HG02885 (cell line): Measurements from ENCODE around the gene CACNA2D2.
"Not testable (repeated sequence)": the region's sequence is repeated elsewhere in the genome, so short reads cannot be mapped to it uniquely, and the experiment has no call there.

ENCODE experiments used
- ATAC-seq: cut with Tn5 transposase; IDR thresholded peaks from one replicate; pipeline ENCODE4 v1.9.1; 2021; ENCODE audit warnings: mild to moderate bottlenecking; ENCODE audit not compliant: unreplicated experiment, poor library complexity

The CACNA2D2 gene

DNA sequence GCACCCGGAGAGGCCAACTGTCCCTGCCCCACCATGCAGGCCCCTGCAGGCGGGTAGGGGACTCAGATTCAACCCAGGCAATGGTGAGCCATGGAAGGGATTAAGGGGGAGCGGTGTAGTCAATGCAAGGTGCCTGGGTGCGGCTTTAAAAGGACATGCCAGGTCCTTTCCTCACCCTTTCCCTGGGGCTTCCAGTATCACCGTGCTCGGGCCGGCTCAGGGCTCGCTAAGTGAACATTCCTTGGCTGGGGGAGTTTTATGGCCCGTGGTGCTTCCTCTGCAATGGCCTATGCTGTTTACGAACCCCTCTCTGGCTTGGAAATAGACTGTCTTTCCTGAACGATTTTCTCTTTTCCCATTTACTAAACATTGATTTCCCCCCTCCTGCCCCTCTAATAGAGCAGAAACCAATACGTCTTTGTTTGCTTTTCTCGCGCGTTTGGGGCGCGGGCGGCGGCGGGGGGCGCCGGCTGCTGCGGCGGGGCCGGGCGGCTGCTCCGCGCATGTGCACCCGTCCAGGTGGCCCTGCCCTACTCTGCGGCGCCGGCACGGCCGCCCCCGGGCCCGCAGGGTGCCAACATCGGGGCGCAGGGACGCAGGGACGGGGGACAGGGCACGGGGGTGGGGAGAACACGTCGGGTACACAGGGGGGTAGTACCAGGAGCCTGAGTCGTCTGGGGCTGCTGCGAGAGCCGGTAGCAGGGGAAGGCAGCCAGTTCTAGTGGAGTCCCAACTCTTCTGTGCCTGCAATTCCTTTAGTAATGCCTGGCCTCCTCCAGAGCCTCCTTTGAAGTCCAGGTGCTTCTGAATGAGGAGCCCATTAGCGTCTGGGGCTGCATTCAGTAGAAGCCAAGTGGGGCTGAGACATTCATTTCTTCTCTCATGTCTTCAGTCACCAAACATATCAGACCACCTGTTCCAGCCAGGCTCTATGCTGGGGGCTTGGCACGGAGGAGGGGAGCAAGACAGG lies 26.9 kb upstream of the CACNA2D2 start:
- ATAC-seq, result no peak

DNA sequence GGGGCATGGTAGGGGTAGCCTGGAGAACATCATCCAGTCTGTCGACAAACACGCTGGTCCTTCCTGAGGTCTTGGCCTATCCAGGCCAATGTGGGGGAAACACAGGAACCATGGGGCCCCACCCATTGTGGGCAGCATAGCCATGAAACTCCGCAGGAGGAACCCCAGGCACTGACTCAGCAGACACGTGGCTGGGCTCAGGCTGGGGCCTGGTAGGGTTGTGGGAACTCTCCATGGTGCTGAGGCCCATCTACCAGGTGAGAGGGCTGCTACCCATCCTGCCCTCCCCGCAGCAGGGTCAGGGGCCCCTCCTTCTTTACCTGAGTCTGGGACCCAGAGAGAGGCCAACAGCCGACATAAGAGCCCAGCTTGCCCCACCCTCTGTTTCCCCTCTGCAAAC lies 22.6 kb upstream of the CACNA2D2 start:
- ATAC-seq, result no peak

DNA sequence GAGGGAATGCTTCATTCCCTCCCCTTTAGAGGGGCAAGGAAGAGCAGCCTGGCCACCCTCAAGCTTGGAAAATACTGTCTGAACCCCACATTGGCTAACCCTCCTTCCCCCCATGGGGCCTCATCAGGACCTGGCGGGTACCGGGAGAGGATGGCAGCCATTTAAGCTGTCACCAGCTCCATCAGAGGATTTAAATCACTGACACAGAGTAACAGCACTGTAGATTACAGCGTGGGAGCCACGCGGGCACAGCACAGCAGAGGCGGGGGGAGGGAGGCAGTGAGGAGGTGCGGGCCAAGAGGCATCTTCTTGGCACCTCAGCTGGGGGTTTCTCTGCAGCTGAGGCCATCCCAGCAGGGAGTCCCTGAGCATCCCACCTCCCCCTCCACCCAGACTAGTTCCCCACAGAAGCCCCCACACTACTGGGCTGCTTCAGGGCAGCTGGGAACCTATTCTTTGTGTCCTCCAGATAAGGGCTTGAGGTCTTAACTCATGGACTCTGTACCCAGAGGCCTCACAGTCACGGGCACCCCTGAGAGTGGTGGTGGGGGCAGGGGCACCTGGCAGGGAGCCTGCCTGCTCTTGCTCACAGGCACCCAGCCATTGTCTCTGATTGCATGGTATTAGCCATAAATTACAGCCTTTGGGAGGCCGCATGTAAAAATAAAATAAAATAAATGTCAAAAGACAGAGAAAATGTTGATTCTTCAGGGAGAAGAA lies 21.9 kb upstream of the CACNA2D2 start:
- ATAC-seq, result no peak

DNA sequence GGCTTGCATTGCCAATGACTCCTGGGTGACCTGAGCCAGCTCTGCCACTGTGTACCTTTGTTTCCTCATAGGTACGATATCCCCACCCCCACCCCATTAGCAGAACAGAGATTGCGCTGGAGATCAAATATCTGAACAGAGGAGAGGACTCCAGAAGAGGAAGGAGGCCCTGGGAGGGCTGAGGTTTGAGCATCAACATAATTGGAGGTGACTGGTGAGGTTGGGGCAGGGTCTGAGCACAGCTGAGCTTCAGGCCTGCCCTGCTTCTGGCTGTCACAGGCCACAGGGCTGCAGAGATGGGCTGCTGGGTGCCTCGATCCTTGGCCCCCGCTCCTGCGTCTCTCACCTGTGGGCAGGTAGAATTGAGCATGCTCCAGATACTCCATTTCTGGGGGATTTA lies 21.3 kb upstream of the CACNA2D2 start:
- ATAC-seq, result no peak

DNA sequence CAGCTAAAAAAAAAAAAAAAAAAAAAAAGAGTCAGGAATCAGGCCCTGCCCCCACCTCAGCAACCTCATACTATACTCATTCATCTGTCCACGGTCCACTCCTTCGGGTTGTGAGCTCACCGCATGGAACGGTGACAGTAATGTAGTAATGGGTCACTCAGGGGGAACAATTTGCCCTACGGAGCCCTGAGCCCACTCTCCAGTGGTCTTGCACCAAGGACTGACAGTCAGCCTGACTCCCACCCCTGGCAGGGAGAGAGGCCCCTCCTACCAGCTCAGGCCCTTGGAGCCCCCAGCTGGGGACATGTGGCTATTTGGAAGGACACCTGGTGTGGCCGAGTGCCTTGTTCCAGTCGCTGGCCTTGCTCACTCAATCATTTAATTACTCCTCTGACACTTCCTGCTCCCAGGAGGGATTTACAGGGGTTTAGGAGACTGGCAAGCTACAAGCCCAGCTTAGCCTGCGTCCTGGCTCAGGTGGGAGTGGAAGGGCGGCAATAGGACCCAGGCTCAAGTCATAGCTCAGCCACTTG lies 19.9 kb upstream of the CACNA2D2 start:
- no peak for ATAC-seq

DNA sequence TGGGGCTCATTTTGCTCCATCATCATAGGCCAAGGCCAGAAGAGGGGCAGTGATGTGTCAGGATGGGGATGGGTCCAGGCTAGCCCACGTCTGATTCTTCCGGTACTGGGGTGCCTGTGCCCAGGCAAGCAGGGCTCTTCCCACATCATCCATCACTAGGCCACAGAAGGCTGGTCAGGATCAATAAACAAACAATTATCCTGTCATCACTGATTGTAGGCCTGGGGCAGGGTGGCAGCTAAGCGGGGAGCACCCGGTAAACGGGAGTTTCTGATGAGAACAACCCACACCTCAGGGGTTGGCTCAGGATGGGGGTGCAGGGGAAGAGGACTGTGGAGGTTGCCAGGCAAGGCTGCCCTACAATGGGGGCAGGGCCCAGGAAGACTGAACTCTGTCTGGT lies 18.1 kb upstream of the CACNA2D2 start:
- ATAC-seq, result no peak

DNA sequence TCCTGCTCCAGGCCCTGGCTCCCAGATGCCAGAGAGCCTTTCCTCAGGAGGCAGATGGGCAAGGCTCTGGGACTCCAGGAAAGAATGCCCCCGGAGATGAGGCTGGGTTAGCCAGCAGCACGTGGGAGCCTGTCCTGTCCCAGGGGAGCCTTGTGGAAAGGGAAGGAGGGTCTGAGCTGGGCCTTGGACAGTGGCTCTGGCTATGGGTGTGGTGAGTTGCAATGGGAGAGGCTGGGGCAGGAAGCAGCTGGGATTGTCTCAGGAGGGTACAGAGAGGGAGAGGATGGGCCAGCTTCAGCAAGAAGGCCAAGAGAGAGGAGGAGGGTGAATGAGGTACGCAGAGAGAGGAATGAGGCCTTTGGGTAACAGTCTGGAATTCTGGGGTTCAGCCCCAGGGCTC lies 17.4 kb upstream of the CACNA2D2 start:
- no peak for ATAC-seq

DNA sequence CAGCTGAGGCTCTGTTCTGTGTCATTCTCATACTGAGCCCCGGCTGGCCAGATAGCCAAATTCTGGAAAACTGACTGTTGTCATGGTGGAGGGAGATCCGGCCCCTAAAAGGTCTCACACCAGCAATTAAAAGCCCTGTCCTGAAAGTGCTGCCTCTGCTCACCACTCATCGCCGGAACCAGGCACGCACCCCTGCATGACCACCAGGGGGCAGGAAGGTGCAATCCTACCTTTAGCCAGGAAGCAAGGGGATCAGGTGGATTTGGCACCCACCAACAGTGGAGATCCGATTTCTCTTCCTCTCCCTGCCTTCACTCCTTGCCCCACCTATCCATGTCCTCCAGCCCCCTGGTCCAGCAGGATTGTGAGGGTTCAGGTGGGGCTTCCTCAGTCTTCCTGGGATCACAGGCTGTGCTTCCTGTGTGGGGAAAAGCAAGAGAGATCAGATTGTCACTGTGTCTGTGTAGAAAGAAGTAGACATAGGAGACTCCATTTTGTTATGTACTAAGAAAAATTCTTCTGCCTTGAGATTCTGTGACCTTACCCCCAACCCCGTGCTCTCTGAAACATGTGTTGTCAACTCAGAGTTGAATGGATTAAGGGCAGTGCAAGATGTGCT lies 16.1 kb upstream of the CACNA2D2 start:
- ATAC-seq, result no peak

DNA sequence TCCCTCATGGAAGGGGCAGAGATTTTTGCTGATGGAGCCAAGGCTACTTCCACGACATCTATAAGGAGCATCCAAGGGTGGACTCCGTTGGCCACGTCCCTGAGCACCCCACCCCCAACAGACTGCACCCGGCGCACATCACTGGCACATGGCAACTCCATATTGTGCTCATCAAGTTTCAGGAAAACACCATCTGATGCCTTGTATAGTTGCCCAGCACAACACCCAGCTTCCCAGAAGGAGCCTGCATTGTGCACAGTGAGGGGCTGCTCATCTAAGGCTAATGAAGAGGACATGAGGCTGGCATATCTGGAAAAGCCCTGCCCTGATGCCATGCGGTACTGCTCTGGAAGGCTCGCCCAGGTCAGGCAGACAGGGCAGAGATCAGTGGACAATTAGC lies 15.0 kb upstream of the CACNA2D2 start:
- no peak for ATAC-seq

DNA sequence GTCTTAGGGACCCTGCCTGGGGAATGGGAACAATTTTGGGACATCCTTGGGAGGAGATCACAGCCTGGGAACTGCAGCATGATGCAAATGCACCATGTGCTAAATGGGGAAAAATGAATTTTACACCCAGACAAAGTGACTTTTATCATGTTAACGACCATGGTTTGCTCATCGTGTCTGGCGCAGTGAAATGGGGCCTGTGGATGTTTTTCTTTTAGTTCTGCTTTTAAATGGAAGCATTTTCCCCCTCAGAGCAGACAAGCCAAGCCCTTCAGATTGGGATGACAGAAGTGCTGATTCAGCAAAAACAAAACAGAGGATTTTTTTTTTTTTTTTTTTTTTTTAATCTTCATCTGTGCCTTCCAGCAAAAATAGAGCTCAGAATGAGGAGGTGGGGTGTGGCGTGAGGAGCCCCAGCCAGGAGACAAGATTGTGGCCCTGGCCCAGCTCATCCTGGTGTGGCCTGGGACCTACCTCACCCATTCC lies 14.3 kb upstream of the CACNA2D2 start:
- no peak for ATAC-seq

DNA sequence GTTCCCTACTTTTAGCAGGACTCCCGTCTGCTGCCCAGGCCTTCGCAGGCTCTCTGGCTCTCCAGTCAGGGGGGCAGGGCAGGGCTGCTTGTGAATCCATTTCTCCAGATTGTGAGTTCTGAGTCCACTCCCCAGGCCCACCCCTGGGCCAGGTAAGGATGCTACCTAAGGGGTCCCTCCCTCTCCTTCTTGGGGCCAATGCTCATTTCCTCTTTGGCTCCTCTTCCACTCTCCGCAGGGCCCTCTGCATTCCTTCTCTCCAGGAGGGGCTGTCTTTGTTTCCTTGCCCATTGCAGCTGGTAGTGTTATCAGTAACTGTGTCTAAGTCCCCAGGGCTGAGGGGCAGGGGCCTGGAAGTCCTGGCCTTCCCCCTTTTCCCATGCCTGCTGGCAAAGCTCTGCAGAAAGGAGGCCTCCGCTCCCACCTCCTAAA lies 13.0 kb upstream of the CACNA2D2 start:
- no peak for ATAC-seq

DNA sequence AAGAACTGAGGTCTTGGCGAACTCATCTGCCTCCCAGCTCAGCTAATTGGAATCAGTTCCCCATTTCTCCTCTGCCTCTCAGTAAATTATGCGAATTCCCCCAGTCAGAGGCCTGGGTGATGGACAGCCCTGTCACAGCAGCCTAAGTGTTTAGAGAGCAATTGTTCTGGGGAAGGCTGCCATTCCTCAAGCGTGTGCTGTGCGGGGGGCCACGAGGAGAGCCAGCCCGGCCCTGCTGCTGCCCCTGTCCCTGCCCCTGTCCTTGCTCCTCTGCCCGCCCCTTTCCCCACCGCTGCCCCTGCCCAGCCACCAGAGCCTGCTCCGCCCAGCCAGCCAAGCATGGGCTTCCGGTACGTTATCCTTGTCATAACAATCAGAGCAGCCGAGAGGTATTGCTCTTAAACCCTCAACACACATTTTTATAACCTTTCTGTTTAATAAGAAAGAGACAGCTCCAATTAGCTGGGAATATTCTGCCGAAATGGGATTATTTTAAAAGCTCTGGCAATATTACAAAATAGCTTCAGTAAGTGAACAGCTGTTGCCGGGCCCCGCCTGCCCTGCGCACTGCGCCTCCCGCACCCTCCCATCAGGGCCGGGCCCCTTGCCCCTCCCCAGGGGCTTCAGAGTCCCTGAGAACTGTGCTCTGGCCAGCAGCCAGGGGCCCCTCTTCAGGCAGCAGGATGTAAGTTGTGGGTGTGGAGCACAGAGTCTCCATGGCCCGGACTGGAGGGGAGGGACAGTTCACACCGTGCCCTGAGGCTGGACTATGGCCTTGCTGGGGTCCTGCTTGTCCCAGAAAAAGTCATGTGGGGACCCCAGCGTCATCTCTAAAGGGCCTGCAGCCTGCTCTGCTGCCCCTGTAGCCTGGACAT lies 12.4 kb upstream of the CACNA2D2 start:
- no peak for ATAC-seq

DNA sequence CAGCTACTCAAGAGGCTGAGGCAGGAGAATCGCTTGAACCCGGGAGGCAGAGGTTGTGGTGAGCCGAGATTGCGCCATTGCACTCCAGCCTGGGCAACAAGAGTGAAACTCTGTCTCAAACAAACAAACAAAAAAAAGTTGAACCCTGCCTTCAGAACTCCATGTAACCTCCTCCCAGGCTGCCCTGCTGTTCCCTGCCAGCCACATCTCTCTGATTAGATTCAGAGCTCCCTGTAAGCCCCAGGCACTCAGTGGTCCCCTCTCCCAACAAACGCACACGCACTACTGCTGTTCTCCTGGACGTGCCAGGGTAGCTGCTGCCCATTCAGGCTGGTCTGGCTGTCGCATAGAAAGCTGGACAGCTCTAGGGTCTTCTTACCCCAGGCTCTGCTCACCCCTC lies 9.5 kb upstream of the CACNA2D2 start:
- not testable (repeated sequence) for ATAC-seq

DNA sequence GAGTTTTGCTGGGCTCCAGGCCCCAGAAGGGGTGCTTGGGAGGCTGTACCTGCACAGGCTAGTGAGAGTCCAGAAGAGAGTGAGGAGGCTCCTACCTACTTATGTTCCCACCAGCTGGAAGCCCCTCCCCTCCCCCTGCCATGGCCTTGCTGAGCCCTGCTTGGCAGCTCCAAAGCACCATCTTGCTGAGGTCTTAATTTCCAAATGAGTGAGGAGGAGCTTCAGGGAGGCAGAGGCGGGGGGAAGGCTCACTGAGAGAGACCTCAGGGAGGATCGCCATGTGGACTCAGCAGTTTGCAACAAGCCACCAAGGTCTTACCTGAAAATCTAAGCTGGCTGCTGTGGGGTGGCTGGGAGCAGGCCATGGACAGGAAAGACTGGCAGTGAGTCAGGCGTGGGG lies 8.7 kb upstream of the CACNA2D2 start:
- no peak for ATAC-seq

DNA sequence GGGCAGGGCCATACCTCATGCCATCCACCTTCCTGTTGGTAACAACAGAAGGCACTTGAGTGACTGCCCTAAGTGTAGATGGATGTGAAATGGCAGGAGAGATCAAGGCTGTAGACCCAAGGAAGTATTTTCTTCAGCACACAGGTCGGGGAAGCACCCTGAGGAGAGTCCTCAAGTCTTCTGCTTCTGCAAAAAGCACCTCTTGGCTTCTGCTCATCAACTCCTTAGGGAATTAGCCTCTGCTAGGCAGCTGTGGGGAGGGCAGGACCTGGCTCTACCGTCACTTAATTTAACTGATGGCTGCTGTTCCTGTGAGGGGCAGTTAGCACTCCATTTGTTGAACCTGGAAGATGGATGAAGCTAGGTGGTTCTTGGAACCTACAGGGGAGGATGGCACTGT lies 6.9 kb upstream of the CACNA2D2 start:
- ATAC-seq, result no peak

DNA sequence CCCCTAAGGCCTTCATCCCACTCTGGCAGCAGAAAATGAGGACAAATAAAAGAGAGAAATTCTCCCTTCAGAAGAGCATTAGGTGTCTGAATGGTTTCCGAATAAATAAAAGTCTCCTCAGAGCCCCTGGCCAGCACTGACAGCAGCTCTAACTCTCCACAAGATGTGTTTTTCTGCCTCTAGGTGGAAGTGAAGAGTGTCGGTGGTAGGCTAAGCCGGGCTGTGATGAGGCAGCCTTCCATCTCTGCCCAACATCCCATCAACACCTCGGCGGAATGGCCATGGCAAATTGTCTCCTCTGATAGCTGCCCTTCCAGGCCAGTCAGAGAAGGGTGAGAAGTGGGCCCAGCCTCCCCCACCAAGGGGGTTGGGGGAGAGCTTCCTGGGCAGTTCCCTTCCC lies 6.3 kb upstream of the CACNA2D2 start:
- no peak for ATAC-seq

DNA sequence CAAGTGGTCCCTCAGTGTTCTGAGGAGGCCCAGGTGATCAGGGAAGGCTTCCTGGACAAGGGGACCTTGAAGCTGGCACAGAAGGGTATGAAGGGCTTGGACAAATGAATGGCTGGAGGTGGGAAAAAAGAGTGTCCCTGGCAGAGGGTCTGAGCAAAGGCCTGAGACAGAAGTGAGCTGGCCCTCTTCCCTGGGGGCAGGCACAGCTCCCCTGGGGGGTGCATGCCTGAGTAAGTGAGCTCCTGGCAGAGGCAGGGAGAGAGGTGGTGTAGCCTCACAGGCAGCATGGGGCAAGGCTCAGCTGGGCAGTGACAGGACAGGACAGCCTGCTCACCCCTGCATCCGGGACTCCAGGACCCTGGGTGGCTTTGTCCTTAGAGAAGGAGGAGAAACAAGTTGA lies 5.4 kb upstream of the CACNA2D2 start:
- no peak for ATAC-seq

DNA sequence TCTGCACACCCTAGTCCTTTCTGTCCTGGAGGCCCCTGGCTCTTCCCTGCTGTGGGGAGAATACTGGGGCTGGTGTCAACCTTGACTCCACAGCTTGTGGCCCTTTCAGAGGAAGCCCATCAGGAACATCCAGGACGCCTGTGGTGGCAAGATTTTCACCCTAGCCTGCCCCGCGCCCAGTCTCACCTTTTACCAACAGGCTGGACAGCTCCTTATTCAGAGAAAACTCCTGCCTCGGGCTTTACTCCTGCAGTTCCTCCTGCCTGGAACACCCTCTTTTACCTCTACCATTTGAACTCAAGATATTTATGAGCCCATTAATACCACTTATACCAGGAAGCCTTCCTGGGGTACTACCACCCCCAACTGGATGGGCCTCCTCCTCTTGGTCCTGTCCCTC lies 2.7 kb upstream of the CACNA2D2 start:
- no peak for ATAC-seq

DNA sequence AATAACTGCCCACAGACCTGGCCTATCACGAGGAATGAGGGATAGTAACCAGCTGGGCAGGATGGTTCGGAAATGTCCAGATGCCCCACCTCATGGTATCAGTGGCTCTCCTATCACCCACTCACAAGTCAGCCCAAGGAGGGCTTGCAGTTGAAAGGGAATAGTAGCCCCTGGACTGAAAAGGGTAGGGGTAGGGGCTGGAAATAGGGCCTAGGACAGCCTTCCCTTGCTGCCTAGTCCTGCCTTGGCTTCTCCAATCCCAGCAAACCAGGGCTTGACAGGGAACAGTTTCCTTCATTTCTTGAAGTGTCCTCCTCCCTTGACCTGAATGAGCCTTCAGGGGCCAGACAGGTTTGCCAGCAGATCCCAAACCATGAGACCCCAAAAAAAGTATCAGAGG lies 1.2 kb upstream of the CACNA2D2 start:
- ATAC-seq, result no peak
